HL-60 (cell line): Measurements from ENCODE around the gene ACOT13.

Experiments
- DNase-seq, 2 experiments: peaks; one replicate each; pipeline ENCODE4 v3.0.0-alpha.2; 2010 to 2020; ENCODE audit warnings: low read depth in 1 of 2, low spot score in 1 of 2
- H3K27ac ChIP-seq: fragments of 250-450 bp; sonication (Bioruptor Pico); replicated peaks from 2 replicates; pipeline ENCODE4 v1.5.1; 2020; ENCODE audit warnings: mild to moderate bottlenecking, moderate library complexity
- H3K27me3 ChIP-seq: fragments of 250-450 bp; sonication (Bioruptor Pico); 2 replicates; pipeline ENCODE4 v1.5.1; 2021; ENCODE audit warnings: mild to moderate bottlenecking, moderate library complexity; ENCODE audit not compliant: insufficient read depth, poor library complexity, severe bottlenecking
- H3K4me3 ChIP-seq: replicated peaks from 2 replicates; pipeline ENCODE4 v1.5.1; 2011; ENCODE audit warnings: mild to moderate bottlenecking, control low read depth, low read length; ENCODE audit not compliant: insufficient read depth
- GABPA ChIP-seq: IDR thresholded peaks from 2 replicates; pipeline ENCODE4 v1.6.1; 2012; ENCODE audit warnings: low read depth
- POLR2AphosphoS5 ChIP-seq: IDR thresholded peaks from 2 replicates; pipeline ENCODE4 v1.6.1; 2012; ENCODE audit warnings: low read depth
- SPI1 ChIP-seq: IDR thresholded peaks from 2 replicates; pipeline ENCODE4 v1.6.1; 2012; ENCODE audit warnings: low read depth, mild to moderate bottlenecking, borderline replicate concordance
- TF ChIP-seq, protein P1 (sequence below): IDR thresholded peaks from 2 replicates; pipeline ENCODE4 v1.6.1; 2012; ENCODE audit warnings: low read depth; ENCODE audit not compliant: insufficient replicate concordance
- TF ChIP-seq, protein P2 (sequence below): IDR thresholded peaks from one replicate; pipeline ENCODE4 v1.5.1; 2011; ENCODE audit warnings: low read length, control low read depth, inconsistent platforms; ENCODE audit not compliant: insufficient read depth

ACOT13 gene

DNA sequence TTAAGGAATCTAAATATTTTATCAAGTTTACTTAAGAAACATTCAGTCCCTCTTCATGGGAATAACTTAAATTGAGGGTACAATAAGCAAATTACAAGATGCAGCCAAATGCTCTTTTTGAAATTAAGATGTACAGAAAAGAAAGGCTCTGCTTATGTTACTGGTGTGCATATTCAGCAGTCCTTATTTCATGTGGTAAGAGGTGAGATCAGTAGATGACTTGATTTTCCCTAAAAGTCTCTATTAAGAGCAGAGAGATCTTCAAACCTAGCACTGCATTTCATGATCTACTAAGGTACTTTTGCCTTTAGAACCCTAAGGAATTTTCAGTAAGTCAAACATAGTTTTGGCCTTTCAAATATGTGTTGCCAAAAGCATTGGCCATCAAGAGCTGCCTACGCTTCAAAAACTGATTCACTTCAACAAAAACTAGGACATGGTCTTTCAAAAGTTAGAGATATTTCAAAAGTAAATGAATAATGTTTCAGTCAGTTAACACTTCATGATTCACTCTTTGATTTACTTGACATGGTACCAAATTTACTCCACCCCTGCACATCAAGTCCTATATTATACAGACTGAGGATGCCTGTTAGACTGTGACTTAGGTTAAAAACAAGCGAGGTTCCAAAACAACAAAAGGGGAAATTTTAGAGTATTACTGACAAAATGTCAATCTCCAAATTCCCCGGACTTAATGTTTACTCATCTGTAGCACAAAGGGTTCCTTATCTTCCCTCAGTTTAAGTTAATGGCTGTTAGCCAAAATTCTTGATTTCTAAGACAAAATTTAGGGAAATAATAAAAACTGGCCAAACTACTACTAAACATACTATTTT, 32.9 kb downstream of the ACOT13 start:
- DNase-seq = no peak
- H3K27ac ChIP-seq = no peak overlapping the region
- H3K27me3 ChIP-seq = no peaks in the 10 kb centered on the region
- no peak overlapping the region for H3K4me3 ChIP-seq
- TF ChIP-seq, protein P1, sequence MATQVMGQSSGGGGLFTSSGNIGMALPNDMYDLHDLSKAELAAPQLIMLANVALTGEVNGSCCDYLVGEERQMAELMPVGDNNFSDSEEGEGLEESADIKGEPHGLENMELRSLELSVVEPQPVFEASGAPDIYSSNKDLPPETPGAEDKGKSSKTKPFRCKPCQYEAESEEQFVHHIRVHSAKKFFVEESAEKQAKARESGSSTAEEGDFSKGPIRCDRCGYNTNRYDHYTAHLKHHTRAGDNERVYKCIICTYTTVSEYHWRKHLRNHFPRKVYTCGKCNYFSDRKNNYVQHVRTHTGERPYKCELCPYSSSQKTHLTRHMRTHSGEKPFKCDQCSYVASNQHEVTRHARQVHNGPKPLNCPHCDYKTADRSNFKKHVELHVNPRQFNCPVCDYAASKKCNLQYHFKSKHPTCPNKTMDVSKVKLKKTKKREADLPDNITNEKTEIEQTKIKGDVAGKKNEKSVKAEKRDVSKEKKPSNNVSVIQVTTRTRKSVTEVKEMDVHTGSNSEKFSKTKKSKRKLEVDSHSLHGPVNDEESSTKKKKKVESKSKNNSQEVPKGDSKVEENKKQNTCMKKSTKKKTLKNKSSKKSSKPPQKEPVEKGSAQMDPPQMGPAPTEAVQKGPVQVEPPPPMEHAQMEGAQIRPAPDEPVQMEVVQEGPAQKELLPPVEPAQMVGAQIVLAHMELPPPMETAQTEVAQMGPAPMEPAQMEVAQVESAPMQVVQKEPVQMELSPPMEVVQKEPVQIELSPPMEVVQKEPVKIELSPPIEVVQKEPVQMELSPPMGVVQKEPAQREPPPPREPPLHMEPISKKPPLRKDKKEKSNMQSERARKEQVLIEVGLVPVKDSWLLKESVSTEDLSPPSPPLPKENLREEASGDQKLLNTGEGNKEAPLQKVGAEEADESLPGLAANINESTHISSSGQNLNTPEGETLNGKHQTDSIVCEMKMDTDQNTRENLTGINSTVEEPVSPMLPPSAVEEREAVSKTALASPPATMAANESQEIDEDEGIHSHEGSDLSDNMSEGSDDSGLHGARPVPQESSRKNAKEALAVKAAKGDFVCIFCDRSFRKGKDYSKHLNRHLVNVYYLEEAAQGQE = no peak
- no peak for TF ChIP-seq GABPA
- TF ChIP-seq SPI1 = no peak
- TF ChIP-seq, protein P2, sequence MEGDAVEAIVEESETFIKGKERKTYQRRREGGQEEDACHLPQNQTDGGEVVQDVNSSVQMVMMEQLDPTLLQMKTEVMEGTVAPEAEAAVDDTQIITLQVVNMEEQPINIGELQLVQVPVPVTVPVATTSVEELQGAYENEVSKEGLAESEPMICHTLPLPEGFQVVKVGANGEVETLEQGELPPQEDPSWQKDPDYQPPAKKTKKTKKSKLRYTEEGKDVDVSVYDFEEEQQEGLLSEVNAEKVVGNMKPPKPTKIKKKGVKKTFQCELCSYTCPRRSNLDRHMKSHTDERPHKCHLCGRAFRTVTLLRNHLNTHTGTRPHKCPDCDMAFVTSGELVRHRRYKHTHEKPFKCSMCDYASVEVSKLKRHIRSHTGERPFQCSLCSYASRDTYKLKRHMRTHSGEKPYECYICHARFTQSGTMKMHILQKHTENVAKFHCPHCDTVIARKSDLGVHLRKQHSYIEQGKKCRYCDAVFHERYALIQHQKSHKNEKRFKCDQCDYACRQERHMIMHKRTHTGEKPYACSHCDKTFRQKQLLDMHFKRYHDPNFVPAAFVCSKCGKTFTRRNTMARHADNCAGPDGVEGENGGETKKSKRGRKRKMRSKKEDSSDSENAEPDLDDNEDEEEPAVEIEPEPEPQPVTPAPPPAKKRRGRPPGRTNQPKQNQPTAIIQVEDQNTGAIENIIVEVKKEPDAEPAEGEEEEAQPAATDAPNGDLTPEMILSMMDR = no peak
- no peak for TF ChIP-seq POLR2AphosphoS5

DNA sequence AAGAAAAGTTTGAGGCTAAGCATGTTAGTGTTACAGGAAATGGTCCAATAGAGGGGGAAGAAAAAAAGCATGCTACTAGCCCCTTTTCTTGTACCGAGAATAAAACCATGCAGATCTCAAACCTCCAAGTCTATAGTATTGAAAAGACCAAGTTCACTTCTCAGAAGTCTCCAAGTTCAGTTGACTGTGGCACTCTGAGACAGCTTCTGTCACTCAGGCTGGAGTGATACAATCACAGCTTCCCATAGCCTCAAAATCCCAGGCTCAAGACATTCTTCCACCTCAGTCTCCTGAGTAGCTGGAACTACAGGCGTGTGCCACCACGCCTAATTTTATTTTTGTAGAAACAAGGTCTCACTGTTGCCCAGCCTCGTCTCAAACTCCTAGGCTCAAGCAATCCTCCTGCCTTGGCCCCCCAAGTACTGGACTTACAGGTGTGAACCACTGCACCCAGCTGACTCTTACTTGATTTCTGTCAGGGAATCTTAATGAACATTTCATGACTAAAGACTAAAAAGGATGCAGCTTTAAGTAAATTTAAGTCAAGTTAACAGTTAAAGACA, 35.9 kb downstream of the ACOT13 start:
- Histone ChIP-seq H3K27me3 (no peaks in the 10 kb centered on the region), H3K4me3 (no peak overlapping the region), H3K27ac (no peak overlapping the region)
- TF ChIP-seq, protein P2 = no peak
- TF ChIP-seq POLR2AphosphoS5 (no peak), GABPA (no peak), SPI1 (no peak)
- TF ChIP-seq, protein P1 = no peak
- no peak for DNase-seq

DNA sequence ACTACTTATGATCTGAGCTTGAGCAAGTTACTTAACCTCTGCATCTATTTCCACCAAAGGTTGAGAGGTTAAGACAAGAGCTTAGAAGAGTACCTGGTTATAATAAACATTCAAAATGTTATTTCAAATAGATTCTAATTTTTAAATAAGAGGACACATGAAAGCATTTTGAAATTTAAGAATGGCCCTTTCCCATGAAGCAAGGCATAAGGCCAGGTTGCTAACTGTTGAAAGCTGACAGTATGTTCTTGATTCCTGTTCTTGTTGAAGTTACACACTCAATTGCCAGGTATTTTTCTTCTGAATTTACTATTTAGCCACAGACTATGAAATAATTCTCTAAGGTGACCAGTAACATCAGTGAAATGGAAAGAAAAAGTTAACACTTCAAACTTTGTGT, 37.6 kb downstream of the ACOT13 start:
- no peaks in the 10 kb centered on the region for H3K27me3 ChIP-seq
- no peak for TF ChIP-seq GABPA
- TF ChIP-seq, protein P1 = no peak
- TF ChIP-seq, protein P2 = no peak
- no peak for TF ChIP-seq POLR2AphosphoS5
- no peak for TF ChIP-seq SPI1
- no peak overlapping the region for H3K27ac ChIP-seq
- no peak for DNase-seq
- no peak overlapping the region for H3K4me3 ChIP-seq
